IMR-90 (cell line): ENCODE measurements around the gene DCUN1D4. TPM values are rescaled to one million over a fixed set of nuclear protein-coding genes. Genes with fewer than 3 reads are reported as not detected.

Experiments
- ATAC-seq: fragments of 200-7000 bp; cut with Tn5 transposase; 2 replicates; pipeline ENCODE4 v1.9.1; 2020; ENCODE audit warnings: low read depth, mild to moderate bottlenecking, moderate library complexity
- BruUV-seq: library from RNA; stranded (reverse); fragments of 400-500 nt; replicated peaks from 2 replicates; lab custom pipeline; 2021; lab: Mats Ljungman, UMichigan
- CTCF ChIA-PET: fragments of 300-600 bp; formaldehyde crosslinking; extraction: SDS; loops from one replicate; lab custom pipeline; 2021; ENCODE audit warnings: antibody characterized with exemption; lab: Yijun Ruan, JAX
- POLR2A ChIA-PET: fragments of 300-600 bp; sonication (Branson Sonifier 250); formaldehyde crosslinking; loops from one replicate; lab custom pipeline; 2022; ENCODE audit warnings: antibody characterized with exemption; ENCODE audit not compliant: unreplicated experiment; lab: Charles Lee
- DNase-seq: peaks from one replicate; pipeline ENCODE4 v3.0.0; 2013
- H2AFZ ChIP-seq: replicated peaks from 2 replicates; pipeline ENCODE3; 2013; ENCODE audit warnings: low read length, mild to moderate bottlenecking; ENCODE audit not compliant: poor library complexity
- H2AK5ac ChIP-seq: 2 replicates; pipeline ENCODE4 v1.6.1; 2013; ENCODE audit warnings: low read depth, low read length, inconsistent platforms
- H2AK9ac ChIP-seq: replicated peaks from 2 replicates; pipeline ENCODE3; 2013; ENCODE audit warnings: mild to moderate bottlenecking, low read depth, low read length, moderate library complexity; ENCODE audit not compliant: poor library complexity
- H2BK120ac ChIP-seq: 2 replicates; pipeline ENCODE4 v1.6.1; 2013; ENCODE audit warnings: low read depth, low read length, inconsistent platforms
- H2BK15ac ChIP-seq: 3 replicates; pipeline ENCODE4 v1.6.1; 2013; ENCODE audit warnings: low read depth, low read length, inconsistent platforms
- H2BK20ac ChIP-seq: 2 replicates; pipeline ENCODE4 v1.6.1; 2013; ENCODE audit warnings: low read depth, mild to moderate bottlenecking, inconsistent platforms, low read length, moderate library complexity
- H2BK5ac ChIP-seq: 2 replicates; pipeline ENCODE4 v1.6.1; 2013; ENCODE audit warnings: mild to moderate bottlenecking, low read depth, low read length, inconsistent platforms; ENCODE audit not compliant: poor library complexity, severe bottlenecking
- H3K14ac ChIP-seq: replicated peaks from 2 replicates; pipeline ENCODE4 v1.6.1; 2013; ENCODE audit warnings: low read depth, low read length, inconsistent platforms
- H3K18ac ChIP-seq: 2 replicates; pipeline ENCODE4 v1.6.1; 2013; ENCODE audit warnings: low read depth, low read length, control low read depth
- H3K23ac ChIP-seq: 2 replicates; pipeline ENCODE4 v1.6.1; 2013; ENCODE audit warnings: low read depth, low read length, inconsistent platforms
- H3K27ac ChIP-seq: 2 replicates; pipeline ENCODE4 v1.5.1; 2013; ENCODE audit warnings: mild to moderate bottlenecking, control low read depth, low read length; ENCODE audit not compliant: insufficient read depth
- H3K27me3 ChIP-seq: 2 replicates; pipeline ENCODE4 v1.6.1; 2013; ENCODE audit warnings: low read length; ENCODE audit not compliant: control insufficient read depth, insufficient read depth
- H3K36me3 ChIP-seq: 2 replicates; pipeline ENCODE4 v1.6.1; 2013; ENCODE audit warnings: low read length, mixed read lengths; ENCODE audit not compliant: control insufficient read depth, insufficient read depth
- H3K4ac ChIP-seq: 2 replicates; pipeline ENCODE4 v1.6.1; 2013; ENCODE audit warnings: low read depth, low read length, inconsistent platforms
- H3K4me1 ChIP-seq: 2 replicates; pipeline ENCODE4 v1.6.1; 2013; ENCODE audit warnings: low read length, mixed read lengths; ENCODE audit not compliant: control insufficient read depth, insufficient read depth
- H3K4me2 ChIP-seq: 2 replicates; pipeline ENCODE4 v1.6.1; 2013; ENCODE audit warnings: low read depth, mild to moderate bottlenecking, control low read depth, low read length, moderate library complexity
- H3K4me3 ChIP-seq: 2 replicates; pipeline ENCODE4 v1.5.1; 2013; ENCODE audit warnings: low read depth, mild to moderate bottlenecking, control low read depth, low read length, moderate library complexity; ENCODE audit not compliant: insufficient read depth
- H3K56ac ChIP-seq: 2 replicates; pipeline ENCODE4 v1.6.1; 2013; ENCODE audit warnings: low read length, inconsistent platforms; ENCODE audit not compliant: insufficient read depth; ENCODE audit errors: extremely low read depth
- H3K79me1 ChIP-seq, 2 experiments: 2 replicates each; pipeline ENCODE4 v1.6.1; 2013; ENCODE audit warnings: low read length in 2 of 2, inconsistent platforms in 1 of 2, low read depth in 1 of 2
- H3K9ac ChIP-seq: 2 replicates; pipeline ENCODE4 v1.6.1; 2013; ENCODE audit warnings: low read depth, low read length, control low read depth
- H3K9me1 ChIP-seq: 2 replicates; pipeline ENCODE4 v1.6.1; 2013; ENCODE audit warnings: low read length, inconsistent platforms; ENCODE audit not compliant: insufficient read depth
- H3K9me3 ChIP-seq: 2 replicates; pipeline ENCODE4 v1.6.1; 2013; ENCODE audit warnings: low read length; ENCODE audit not compliant: control insufficient read depth, insufficient read depth
- H4K20me1 ChIP-seq: 2 replicates; pipeline ENCODE4 v1.6.1; 2013; ENCODE audit warnings: low read length, inconsistent platforms; ENCODE audit not compliant: insufficient read depth
- H4K5ac ChIP-seq: 2 replicates; pipeline ENCODE4 v1.6.1; 2013; ENCODE audit warnings: mild to moderate bottlenecking, low read depth, low read length, control low read depth
- H4K8ac ChIP-seq, 2 experiments: 2 replicates each; pipeline ENCODE4 v1.6.1; 2013; ENCODE audit warnings: low read depth in 2 of 2, low read length in 2 of 2, control low read depth in 1 of 2, inconsistent platforms in 1 of 2
- H4K91ac ChIP-seq: 2 replicates; pipeline ENCODE4 v1.6.1; 2013; ENCODE audit warnings: low read depth, low read length, inconsistent platforms; ENCODE audit not compliant: insufficient read depth
- BHLHE40 ChIP-seq: fragments of 150-350 bp; IDR thresholded peaks from 2 replicates; pipeline ENCODE4 v1.6.1; 2016; ENCODE audit warnings: mild to moderate bottlenecking, low read depth, low read length
- CEBPB ChIP-seq: IDR thresholded peaks from 2 replicates; pipeline ENCODE4 v1.6.1; 2012; ENCODE audit warnings: low read depth, low read length, improper control_type of control experiment
- CHD1 ChIP-seq: IDR thresholded peaks from 2 replicates; pipeline ENCODE4 v1.6.1; 2012; ENCODE audit warnings: low read depth, low read length, improper control_type of control experiment
- FOS ChIP-seq: fragments of 150-350 bp; IDR thresholded peaks from 2 replicates; pipeline ENCODE4 v1.6.1; 2016; ENCODE audit warnings: low read depth, low read length
- MAFK ChIP-seq: IDR thresholded peaks from 2 replicates; pipeline ENCODE4 v1.6.1; 2012; ENCODE audit warnings: low read depth, low read length, improper control_type of control experiment
- MAZ ChIP-seq: IDR thresholded peaks from 2 replicates; pipeline ENCODE4 v1.6.1; 2012; ENCODE audit warnings: low read depth, mild to moderate bottlenecking, low read length, improper control_type of control experiment, moderate library complexity, borderline replicate concordance
- MXI1 ChIP-seq: IDR thresholded peaks from 2 replicates; pipeline ENCODE4 v1.6.1; 2012; ENCODE audit warnings: low read depth, mild to moderate bottlenecking, low read length, moderate library complexity, borderline replicate concordance
- NFE2L2 ChIP-seq: fragments of 150-350 bp; IDR thresholded peaks from 2 replicates; pipeline ENCODE4 v1.6.1; 2016; ENCODE audit warnings: low read depth, mild to moderate bottlenecking, low read length
- POLR2A ChIP-seq: IDR thresholded peaks from 2 replicates; pipeline ENCODE4 v1.6.1; 2012; ENCODE audit warnings: mild to moderate bottlenecking, low read depth, low read length
- RAD21 ChIP-seq: IDR thresholded peaks from 2 replicates; pipeline ENCODE4 v1.6.1; 2012; ENCODE audit warnings: low read length, improper control_type of control experiment
- RCOR1 ChIP-seq: IDR thresholded peaks from 2 replicates; pipeline ENCODE4 v1.6.1; 2012; ENCODE audit warnings: mild to moderate bottlenecking, low read length, improper control_type of control experiment; ENCODE audit not compliant: insufficient replicate concordance
- RFX5 ChIP-seq: IDR thresholded peaks from 2 replicates; pipeline ENCODE4 v1.8.0; 2012; ENCODE audit warnings: low read depth, mild to moderate bottlenecking, low read length, moderate library complexity
- SMC3 ChIP-seq: fragments of 150-350 bp; IDR thresholded peaks from 2 replicates; pipeline ENCODE4 v1.6.1; 2016; ENCODE audit warnings: low read depth, mild to moderate bottlenecking, antibody characterized with exemption, low read length, moderate library complexity
- WGBS, 2 experiments: methylation state at CpG; one replicate each; pipeline versions ENCODE4 v1.1.5 to v1.1.7; 2013; ENCODE audit warnings: missing lambda C conversion rate in 2 of 2; ENCODE audit not compliant: insufficient read length in 1 of 2; ENCODE audit errors: extremely low coverage in 2 of 2; 5-methylcytosine and 5-hydroxymethylcytosine counted together
- dilution Hi-C: fragments of 300-500 bp; cut with HindIII; formaldehyde crosslinking; loops from one replicate; pipeline ENCODE4 v1.14.3; 2018; ENCODE audit warnings: low sequenced_read_pairs; ENCODE audit not compliant: unreplicated experiment
- in situ Hi-C: fragments of 300-500 bp; cut with MboI; formaldehyde crosslinking; loops from 3 replicates; pipeline ENCODE4 v1.14.3; 2019; ENCODE audit warnings: low sequenced_read_pairs, inconsistent platforms, mixed read lengths
- intact Hi-C: fragments of 100-400 bp; cut with micrococcal nuclease; formaldehyde crosslinking; loops from 2 replicates; pipeline ENCODE4 v1.10.0; 2022
- polyA plus RNA-seq, 3 experiments: library from polyadenylated mRNA; depleted of rRNA; stranded (reverse); fragments of >200 nt; gene quantifications; 2 replicates each; pipeline ENCODE4 v1.2.3, GENCODE V29; 2012; ENCODE audit warnings: low replicate concordance in 1 of 3
- total RNA-seq: library from RNA; depleted of rRNA; stranded (reverse); fragments of >200 nt; gene quantifications from 2 replicates; pipeline ENCODE4 v1.2.3, GENCODE V29; 2012
- TF ChIP-seq, protein P1 (sequence below): fragments of 150-350 bp; IDR thresholded peaks from 2 replicates; pipeline ENCODE4 v1.6.1; 2017; ENCODE audit warnings: mild to moderate bottlenecking, antibody characterized with exemption, low read length, low read depth
- TF ChIP-seq, protein P2 (sequence below): conservative IDR thresholded peaks from 2 replicates; pipeline ENCODE4 v1.5.1; 2012; ENCODE audit warnings: mild to moderate bottlenecking, low read depth, low read length, improper control_type of control experiment
- TF ChIP-seq, protein P3 (sequence below): fragments of 150-350 bp; IDR thresholded peaks from 2 replicates; pipeline ENCODE4 v1.6.1; 2016; ENCODE audit warnings: low read depth, mild to moderate bottlenecking, low read length, moderate library complexity, borderline replicate concordance

DCUN1D4 gene
- total and polyA plus RNA-seq, 2 of the 4 experiments (the other 2 are of a cell fraction): 31.0 to 44.3 TPM

DNA sequence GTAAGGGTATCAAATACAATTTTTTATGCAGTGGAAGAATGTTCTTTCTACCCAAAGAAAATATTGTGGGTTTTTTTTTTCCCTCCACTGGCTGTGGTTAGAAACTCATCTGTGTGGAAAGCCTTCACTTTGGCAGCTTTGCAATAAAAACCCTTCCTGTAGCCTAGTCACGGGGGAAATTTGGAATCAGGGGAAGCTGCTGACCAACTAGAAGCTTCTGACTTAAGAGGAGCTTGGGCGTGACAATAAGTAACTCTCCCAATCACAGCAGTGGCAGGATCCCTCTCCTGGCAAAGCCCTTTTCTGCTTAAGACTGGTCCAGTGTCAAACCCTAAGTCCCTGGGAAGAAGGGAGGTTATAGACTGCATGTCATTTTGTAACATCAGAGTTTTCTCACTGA, 89.3 kb downstream of the DCUN1D4 start:
- H3K4me2 ChIP-seq: no peak overlapping the region

More for the DNA sequence above, 89.3 kb downstream of the DCUN1D4 start:
- TF ChIP-seq POLR2A (no peak), CEBPB (no peak), RFX5 (no peak), BHLHE40 (no peak), RCOR1 (no peak), SMC3 (no peak), CHD1 (no peak), FOS (no peak), RAD21 (no peak), MXI1 (no peak), NFE2L2 (no peak), MAZ (no peak), MAFK (no peak)
- TF ChIP-seq, protein P1, sequence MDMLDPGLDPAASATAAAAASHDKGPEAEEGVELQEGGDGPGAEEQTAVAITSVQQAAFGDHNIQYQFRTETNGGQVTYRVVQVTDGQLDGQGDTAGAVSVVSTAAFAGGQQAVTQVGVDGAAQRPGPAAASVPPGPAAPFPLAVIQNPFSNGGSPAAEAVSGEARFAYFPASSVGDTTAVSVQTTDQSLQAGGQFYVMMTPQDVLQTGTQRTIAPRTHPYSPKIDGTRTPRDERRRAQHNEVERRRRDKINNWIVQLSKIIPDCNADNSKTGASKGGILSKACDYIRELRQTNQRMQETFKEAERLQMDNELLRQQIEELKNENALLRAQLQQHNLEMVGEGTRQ: no peak
- TF ChIP-seq, protein P2, sequence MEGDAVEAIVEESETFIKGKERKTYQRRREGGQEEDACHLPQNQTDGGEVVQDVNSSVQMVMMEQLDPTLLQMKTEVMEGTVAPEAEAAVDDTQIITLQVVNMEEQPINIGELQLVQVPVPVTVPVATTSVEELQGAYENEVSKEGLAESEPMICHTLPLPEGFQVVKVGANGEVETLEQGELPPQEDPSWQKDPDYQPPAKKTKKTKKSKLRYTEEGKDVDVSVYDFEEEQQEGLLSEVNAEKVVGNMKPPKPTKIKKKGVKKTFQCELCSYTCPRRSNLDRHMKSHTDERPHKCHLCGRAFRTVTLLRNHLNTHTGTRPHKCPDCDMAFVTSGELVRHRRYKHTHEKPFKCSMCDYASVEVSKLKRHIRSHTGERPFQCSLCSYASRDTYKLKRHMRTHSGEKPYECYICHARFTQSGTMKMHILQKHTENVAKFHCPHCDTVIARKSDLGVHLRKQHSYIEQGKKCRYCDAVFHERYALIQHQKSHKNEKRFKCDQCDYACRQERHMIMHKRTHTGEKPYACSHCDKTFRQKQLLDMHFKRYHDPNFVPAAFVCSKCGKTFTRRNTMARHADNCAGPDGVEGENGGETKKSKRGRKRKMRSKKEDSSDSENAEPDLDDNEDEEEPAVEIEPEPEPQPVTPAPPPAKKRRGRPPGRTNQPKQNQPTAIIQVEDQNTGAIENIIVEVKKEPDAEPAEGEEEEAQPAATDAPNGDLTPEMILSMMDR: no peak
- TF ChIP-seq, protein P3, sequence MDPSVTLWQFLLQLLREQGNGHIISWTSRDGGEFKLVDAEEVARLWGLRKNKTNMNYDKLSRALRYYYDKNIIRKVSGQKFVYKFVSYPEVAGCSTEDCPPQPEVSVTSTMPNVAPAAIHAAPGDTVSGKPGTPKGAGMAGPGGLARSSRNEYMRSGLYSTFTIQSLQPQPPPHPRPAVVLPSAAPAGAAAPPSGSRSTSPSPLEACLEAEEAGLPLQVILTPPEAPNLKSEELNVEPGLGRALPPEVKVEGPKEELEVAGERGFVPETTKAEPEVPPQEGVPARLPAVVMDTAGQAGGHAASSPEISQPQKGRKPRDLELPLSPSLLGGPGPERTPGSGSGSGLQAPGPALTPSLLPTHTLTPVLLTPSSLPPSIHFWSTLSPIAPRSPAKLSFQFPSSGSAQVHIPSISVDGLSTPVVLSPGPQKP: no peak
- Histone ChIP-seq H2BK5ac (no peak overlapping the region), H3K4me3 (no peak overlapping the region), H2AFZ (no peak overlapping the region), H2AK5ac (no peak overlapping the region), H2BK15ac (no peak overlapping the region), H3K4ac (no peak overlapping the region), H3K9me3 (no peaks in the 10 kb centered on the region), H3K9me1 (no peaks in the 10 kb centered on the region), H3K79me1 (no peaks in the 10 kb centered on the region), H4K20me1 (no peaks in the 10 kb centered on the region), H2AK9ac (no peak overlapping the region), H3K4me1 (no peaks in the 10 kb centered on the region), H4K91ac (no peak overlapping the region), H3K23ac (no peak overlapping the region), H3K18ac (no peak overlapping the region), H3K36me3 (no peaks in the 10 kb centered on the region), H2BK120ac (no peak overlapping the region), H3K27ac (no peak overlapping the region), H2BK20ac (no peak overlapping the region), H3K27me3 (peaks cover 2% of the 10 kb centered on the region; the same call in 1 of the 2 replicates), H3K56ac (no peak overlapping the region), H3K14ac (no peak overlapping the region), H4K5ac (no peak overlapping the region), H4K8ac (no peak overlapping the region), H3K9ac (no peak overlapping the region)
- WGBS, 2 experiments: no CpG with 5 or more reads among the region's 2 CpGs
- ATAC-seq (no peak), DNase-seq (no peak)
- dilution Hi-C loops: no loop called here
- BruUV-seq: no TSS peak
- ChIA-PET POLR2A (no interaction called here), CTCF (no interaction called here)
- intact Hi-C loops: no loop called here
- in situ Hi-C loops: no loop called here
